GM18909 (cell line): ENCODE measurements around the gene ASAP2.

ENCODE experiments used
- ATAC-seq: cut with Tn5 transposase; IDR thresholded peaks from one replicate; pipeline ENCODE4 v1.9.1; 2021; ENCODE audit warnings: mild to moderate bottlenecking; ENCODE audit not compliant: unreplicated experiment, poor library complexity

ASAP2 gene

DNA sequence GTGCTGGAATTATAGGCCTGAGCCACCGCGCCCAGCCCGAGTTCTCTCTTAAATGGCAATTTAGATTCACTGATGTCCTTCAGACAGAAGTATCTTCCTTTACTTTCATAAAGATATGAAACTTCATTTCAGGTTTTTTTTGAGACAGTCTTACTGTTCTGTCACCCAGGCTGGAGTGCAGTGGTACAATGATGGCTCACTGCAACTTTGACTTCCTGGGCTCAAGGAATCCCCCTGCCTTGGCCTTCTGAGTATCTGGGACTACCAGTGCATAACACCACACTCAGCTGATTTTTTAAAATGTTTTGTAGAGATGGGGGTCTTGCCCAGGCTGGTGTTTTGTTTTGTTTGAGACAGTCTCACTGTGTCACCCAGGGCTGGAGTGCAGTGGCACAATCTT, 203.5 kb downstream of the ASAP2 start:
- ATAC-seq = no peak

DNA sequence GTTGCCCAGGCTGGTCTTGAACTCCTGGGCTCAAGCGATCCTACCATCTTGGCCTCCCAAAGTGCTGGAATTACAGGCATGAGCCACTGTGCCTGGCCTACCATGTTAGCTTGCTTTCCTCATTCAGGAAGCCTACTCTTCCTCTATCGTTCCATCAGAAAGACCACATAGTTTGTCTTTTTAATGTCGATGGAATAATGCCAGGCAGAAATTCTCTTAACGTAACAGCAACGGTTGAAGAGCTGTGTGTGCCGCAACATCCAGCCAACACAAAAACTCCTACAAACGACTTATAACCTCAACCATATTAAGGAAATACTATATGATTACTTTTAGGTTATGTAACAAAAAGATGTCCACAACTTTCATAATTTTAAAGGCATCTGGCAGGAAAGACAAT, 206.2 kb downstream of the ASAP2 start:
- ATAC-seq = no peak

DNA sequence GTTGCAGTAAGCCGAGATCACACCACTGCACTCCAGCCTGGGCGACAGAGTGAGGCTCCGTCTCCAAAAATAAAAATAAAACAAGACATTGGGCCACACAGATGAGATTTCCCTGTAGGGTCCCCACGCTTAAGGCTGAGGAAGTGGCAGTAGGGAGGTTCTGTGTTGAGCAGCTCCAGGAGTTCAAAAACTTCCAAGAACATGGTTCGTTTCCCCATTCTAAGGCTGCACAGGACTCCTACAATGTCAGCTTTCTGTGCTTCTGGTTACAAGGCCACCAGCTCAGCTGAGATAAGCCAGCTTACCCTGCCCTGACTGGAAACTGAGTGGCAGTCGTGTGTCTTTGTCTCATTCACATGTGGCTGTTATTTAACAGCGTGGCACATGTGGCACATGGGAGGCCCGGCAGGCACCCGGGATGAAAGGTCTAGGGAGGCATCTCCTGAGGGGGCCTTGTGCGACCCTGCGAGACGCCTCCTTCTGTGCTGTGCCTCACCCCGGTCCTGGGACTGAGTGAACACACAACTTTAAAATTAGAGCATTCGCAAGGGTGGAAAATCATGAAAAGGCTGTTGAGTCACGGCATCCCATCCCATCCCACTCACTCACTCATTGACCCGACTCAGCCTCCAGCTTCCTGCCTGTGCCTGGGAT, 209.0 kb downstream of the ASAP2 start:
- ATAC-seq = no peak

DNA sequence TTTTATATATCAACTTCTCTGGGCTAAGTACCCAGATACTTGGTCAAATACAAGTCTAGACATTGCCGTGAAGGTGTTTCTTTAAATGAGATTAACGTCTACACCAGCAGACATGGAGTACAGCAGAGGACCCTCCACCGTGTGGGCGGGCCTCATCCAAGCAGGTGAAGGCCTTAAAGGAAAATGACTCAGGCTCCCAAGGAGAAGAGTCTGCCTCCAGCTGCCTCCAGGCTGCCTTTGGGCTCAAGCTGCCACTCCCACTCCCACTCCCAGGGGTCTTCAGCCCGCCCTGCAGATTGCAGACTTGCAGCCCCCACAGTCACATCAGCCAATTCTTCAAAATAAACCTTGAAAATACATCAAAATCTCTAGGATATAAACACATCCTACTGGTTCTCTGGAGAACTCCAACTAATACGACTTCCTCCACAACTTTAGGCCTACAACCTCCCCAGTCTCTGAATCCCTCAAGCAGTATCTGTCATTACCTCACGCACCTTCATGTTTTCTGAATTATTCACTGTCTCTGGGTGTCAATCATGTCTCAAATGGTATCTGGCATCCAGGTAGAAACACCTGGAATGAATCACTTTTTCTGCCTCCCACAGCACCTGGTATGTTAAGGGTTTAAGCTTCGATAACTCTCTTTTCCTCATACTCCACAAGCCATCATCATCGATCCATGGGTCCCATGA, 209.8 kb downstream of the ASAP2 start:
- no peak for ATAC-seq

DNA sequence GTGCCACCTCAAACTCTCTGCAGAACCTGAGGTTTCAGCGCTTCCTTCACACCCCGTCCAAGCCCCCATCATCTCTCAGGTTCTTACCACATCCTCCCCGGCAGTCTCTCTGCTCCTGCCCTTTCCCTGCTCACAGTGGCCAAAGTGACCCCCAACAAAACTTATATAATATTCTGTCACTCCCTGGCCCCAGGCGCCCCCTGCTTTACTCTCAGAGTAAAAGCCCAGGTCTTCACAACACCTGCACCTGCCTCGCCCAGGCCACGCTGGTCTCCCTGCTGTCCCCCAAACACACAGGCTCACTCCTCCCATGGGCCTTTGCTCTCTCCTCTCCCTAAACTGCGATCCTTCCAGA, 210.3 kb downstream of the ASAP2 start:
- no peak for ATAC-seq

DNA sequence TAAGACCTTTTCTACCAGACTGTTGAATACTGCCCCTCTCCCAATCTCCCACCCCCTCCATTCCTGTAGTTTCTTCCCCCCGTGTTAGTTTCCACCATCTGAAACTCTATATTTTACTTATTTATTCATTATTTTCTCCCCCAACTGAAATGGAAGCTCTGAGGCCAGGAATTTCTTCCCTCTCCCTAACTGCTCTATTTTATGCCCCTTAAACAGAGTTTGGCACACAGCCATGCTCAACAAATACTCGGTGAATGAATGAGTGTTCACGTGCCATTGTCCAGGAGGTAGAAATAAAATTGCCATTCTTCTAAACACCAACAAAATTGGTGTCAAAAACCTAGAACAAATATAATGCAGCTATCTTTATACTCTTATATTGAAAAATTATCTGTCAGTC, 211.1 kb downstream of the ASAP2 start:
- ATAC-seq = no peak

DNA sequence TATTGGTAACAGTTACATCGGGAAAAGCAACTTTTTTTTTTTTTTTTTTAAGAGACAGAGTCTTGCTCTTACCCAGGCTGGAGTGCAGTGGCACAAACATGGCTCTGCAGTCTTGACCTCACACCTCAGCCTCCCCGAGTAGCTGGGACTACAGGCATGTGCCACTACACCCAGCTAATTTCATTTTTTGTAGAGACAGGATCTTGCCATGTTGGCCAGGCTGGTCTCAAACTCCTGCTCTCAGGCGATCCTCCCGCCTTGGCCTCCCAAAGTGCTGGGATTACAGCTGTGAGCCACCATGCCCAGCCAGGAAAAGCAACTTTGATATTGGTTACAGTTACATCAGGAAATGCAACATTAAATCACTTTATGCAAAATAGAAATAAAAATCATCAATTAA, 212.1 kb downstream of the ASAP2 start:
- ATAC-seq = no peak

DNA sequence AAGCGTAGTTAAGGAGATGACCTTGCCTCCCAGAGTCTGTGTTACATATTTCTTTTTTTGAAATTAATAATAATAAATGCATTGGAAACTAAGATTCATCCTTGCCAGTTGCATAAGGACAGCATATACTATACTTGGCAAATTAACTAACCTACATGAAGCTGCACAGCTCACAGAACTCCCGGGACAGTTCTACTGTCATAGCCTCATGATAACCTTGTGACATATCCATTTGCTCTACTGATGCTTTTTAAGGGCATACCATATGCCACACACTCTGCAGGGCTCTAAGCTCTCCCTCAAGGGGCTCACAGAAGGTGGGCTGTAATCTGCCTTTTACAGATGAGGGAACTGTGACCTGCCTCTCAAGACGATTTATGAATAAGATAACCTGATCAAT, 212.9 kb downstream of the ASAP2 start:
- no peak for ATAC-seq

DNA sequence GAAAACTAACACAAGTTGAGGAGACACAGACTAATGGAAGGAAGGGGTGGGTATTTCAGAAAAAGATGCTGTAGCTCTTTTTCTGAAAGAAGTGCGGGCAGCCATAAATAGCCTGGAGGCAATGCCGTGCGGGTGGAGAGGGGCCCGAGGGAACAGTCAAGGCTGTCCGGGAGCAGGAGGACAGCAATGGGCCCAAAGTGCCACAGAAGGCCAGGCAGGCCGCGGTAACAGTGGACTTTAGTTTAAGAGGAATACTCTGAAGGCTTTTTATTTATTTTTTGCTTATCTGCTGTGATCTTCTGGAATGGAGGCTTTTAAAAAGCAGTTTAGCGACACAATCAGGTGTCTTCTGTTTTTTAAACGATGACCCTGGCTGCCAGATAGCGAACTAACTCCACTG, 213.9 kb downstream of the ASAP2 start:
- no peak for ATAC-seq

DNA sequence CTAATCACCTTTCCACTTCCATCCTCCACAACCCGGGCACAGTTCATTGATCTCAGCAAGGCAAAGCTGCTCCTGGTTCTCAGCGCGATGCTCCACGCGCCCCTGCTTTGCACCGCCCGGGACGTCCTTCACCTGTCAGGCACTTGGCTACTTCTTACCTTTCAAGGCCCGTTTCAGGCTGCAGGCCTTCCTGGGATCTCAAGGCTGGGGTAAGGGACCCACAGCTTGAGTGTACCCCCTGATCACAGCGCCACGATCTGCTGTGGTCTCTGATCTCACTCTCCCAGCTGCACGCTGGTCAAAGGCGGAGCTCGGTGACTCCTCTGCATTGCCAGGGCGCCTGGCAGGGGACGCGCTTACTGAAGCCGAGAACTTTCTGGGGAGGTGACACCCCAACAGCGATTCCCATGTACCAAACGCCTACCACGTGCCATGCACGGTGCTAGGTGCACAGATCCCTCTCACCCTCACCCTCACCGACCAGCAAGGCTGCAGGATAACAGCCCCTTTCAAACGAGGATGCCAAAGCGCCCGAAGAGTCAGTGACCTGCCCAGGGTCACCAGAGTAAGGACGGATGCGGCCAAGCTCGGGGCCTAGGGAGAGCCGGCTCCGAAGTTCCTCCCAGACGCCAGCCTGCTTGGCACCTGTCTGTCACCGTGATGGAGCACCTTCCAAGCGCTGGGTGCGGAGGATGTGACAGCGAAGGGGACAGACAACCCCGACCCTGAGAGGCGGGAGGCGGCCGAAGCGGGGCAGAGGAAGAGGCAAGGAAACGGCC, 215.9 kb downstream of the ASAP2 start:
- ATAC-seq = peak; percentile 39

DNA sequence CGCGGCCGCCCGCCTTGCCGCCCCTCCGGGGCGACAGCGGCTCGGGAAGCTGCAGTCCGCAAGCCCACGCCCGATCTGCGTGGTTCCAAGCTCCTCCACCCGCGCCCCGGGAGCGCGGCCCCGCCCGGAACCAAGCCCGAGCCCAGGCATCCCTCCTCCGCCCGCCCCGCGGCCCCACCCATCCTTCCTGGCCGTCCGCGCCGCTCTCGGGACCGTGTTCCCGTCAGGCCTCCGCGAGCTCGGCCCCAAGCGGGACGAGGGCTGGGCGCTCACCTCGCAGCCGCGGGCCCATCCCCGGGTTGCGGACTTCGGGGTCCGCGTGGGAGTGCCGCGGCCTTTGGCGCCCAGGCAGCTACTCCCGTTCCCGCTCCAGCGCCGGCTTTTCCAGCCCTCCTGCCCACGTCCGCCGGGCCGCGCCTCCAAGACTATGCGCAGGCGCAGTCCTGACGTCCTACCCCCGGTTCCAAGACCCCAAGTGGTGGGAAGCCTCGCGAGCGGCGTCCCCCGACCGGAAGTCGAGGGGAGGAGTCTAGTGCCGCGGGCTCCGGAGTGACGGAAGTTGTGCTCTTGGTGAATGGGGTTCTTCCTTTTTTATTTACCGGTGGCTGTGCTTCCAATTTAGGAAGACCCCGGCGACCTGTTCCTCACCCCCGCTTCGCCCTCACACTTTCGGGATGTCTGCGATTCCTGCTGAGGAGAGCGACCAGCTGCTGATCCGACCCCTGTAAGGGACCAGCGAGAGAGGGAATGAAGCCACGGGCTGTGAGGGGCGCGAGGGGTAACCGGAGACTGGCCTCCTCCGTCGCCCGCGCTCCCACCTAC, 216.7 kb downstream of the ASAP2 start, which contains the start of the genes CPSF3 and ITGB1BP1:
CPSF3 (plus strand) TSS at position 555 of the 822 bp plus-strand sequence; CDS start at position 675, 120 bp downstream.
ITGB1BP1 (minus strand) TSS at position 429 of the 822 bp plus-strand sequence. CDS start 4,831 bp downstream, outside the sequence.
- ATAC-seq = peak; percentile 82

DNA sequence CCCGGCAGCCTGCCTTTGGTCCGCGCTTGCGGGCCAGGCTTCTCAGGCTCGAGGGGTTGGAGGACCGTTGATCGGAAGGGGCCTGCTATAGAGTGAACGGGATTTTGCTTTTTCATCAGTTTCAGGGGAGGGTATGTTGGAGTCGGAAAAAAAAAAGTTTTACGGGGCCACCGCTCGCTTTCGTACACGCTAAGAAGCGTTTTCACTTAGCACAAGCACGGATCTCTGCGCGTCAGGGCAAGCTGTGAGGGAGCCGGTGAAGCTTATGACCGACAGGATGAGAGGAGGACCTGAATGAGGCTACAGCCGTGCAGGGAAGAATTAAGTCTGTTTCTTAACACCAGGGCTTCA, 217.3 kb downstream of the ASAP2 start:
- ATAC-seq = peak; percentile 11

DNA sequence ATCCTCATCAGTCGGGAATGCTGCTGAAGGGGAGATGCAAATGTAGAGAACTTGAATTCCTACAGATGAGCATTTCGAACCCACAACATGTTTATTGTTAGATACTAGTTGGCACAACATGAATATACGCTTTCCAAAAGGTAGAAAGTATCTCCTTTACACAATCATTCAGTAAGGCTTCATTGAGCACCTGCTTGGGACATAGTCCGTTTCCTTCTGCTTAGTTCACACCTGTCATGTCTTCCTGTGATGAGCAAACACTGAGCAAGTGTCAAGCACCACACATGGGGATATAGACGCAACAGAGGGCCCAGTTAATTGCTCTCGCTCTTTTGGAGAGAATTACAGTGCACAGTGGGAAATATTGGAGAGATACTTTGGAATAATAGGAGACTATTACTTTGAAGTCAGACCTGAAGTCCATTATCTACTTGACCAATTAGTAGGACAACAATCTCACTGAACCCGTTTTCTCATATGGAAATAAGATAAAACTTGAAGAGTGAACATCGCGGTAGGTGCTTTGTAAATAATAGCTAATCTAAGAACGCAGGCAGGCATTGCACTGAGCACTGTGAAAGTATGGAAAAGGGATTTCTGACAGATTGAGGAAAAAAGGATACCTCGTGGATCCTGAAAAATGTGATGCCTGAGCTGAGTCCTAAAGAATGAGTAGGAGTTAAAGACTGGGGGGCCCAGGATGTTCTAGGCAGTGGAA, 218.0 kb downstream of the ASAP2 start:
- ATAC-seq = no peak

DNA sequence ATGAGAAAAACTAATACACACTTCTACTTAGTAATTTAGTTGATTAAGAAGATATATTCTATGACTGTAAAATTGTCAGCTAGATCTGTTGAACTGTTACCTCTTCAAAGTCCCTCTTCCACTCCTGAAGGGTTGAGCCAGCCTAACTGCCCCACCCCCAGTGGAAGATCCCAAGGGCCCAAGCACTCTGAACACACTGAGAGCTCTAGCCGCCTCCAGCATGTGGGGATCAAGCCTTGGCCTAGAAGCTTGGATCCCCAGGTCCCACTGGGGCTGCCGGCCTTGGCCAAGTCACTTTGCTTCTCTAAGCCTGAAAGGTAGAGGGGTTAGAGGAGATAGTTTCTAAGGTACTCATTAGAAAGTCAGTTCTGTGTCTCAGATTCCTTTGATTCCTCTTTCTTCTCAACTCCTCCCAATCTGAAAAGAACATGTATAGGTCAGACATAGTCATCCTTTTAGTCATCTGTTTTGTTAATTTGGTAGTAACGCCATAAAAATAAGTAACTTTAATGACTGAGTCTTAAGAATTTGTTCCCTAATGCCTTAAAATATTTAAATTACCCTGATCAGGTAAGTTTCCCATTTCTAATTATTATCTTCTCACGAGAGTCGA, 222.5 kb downstream of the ASAP2 start:
- ATAC-seq = no peak

DNA sequence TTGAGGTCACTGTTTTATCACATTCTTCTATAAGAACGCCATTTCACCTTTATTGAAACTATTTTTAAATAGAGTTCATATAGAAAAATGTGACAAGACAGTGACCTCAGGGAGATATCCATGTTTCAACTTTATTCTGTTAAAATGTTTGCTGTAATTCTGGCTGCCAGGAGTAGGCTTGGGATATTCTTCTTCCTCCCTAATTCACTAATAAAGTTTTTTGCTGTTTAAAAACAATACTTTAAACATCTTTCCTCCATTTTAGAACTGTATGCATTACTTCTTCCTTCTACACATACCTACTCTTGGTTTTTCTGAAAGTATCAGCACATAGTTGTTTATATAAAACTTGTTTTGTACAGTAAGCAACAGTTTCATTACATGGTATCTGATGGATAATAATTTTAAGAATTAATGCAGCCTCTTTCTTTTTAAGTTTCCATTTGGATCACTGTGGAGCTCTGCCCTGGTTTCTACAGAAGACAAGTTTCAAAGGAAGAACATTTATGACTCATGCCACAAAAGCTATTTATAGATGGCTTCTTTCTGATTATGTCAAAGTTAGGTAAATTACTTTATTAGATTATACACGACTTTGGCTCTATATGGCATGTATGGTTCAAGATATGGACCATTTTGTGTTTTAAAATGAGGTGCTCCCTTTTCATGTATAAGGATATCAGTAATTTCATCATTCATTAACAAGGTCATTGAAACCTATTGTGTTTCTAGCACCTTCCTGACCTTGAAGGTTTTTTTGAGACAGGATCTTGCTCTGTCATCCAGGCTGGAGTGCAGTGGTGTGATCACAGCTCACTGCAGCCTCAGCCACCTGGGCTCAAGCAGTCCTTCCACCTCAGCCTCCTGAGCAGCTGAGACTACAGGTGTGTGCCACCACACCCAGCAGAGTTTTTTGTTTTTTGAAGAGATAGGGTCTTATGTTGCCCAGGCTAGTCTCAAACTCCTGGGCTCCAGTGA, 224.0 kb downstream of the ASAP2 start:
- ATAC-seq = no peak

DNA sequence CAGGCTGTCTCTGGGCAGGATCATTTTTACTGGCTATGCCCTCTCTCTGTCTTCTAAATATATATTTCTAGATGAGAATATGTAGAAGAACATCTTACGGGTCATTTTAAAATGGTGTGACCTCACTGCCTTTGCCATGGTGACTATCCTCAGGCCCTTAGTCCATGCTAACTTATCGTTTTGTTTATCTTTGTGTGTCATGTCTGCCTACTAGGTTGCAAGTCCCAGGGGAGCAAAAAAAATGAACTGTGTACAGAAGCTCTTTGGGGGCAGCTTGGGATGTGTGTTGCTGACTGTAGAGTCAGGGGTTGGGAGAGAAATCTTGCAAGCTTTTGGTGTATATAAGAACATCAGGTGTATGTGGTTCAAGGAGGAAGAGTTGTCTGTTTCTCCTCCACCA, 227.9 kb downstream of the ASAP2 start:
- no peak for ATAC-seq

DNA sequence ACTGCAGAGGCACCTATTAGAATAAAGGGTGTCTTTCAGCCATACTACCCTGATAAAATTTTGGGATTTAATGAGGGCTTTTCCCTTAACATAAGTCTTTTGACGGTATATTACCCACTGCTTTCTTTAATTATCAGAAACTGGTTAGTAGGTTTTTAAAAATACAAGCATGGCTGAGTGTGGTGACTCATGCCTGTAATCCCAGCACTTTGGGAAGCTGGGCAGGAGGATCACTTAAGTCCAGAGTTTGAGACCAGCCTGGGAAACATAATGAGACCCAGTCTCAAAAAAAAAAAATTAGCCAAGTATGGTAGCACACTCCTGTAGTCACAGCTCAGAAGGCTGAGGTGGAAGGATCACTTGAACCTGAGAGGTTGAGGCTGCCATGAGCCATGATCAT, 232.9 kb downstream of the ASAP2 start:
- ATAC-seq = no peak

DNA sequence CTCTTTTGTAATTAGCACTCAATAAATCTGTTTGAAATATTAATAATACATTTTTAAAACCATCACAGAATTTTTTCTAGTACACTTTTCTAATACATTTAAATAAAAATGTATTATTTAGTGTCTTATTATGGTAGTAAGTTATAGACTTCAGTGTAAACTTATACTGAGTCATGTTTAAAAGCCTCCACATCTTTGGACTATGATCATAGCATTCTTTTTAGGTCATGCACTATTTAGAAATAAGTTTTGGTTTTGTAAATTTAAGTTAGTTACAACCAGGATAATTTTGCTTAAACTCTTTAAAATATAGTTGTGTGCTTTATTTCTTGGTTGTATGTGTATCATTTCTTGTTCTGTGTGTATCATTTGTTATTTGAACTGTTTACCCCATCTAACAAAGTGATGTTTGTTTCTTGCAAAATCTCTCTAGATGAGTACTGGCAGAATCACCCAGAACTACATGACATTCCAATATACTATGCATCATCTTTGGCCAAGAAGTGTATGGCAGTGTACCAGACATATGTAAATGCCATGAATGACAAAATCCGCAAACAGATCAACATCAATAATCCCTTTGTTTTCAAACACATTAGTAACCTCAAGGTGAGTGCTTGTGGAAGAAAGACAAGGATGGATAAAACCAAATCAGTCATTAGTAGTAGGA, 233.6 kb downstream of the ASAP2 start:
- ATAC-seq = no peak
